ENCODE results near the gene ZFP1. TPM values are rescaled to one million over a fixed set of nuclear protein-coding genes. Genes with fewer than 3 reads are reported as not detected.

Gene ZFP1
- total and polyA plus RNA-seq, 9 of the 15 experiments (the other 6 are each of a cell fraction or from before 2014, with no cell fraction given): 2.6 to 14.7 (median 11.6) TPM

DNA sequence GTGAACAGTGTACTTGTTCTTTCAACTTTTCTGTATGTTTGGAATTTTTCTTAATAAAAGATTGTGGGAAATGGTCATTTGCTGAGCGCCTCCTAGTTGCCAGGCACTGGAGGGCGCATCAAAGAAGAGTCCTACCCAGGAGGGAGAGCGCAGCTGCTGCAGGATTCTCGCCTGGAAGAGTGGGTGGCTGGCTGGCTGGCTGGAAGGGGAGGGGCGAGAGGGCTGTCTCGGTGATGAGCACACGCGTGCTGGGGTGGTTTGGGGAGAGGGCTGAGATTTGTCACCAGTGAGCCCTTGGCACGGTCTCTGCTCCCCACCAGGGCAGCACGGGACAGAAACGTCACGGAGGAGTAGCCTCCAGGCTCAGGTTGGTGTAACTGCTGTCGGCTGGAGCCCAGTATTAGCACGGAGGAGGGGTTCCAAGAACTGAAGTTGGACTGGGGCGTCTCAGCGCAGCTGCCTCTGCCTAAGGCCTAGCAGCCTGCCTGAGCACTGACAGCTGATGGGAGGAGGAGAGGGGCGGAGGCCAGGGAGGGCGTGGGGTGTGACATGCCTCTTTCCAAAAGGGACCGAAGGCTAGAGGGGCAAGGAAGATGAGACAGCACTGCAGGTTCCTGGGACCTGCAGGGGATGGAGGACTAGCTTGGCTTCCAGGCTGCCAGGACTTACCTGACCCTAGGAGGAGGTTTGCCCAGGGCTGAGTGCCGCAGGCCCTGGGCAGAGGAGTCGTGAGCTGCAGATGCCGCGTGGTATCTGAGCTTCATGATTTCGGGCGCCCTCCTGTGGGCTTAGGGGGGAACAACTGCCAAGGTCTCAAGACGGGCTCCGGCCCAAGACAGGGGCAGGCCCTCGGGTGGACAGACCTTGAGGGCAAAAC, 37.4 kb upstream of the ZFP1 start (continued):
- TF ChIP-seq, protein P1, sequence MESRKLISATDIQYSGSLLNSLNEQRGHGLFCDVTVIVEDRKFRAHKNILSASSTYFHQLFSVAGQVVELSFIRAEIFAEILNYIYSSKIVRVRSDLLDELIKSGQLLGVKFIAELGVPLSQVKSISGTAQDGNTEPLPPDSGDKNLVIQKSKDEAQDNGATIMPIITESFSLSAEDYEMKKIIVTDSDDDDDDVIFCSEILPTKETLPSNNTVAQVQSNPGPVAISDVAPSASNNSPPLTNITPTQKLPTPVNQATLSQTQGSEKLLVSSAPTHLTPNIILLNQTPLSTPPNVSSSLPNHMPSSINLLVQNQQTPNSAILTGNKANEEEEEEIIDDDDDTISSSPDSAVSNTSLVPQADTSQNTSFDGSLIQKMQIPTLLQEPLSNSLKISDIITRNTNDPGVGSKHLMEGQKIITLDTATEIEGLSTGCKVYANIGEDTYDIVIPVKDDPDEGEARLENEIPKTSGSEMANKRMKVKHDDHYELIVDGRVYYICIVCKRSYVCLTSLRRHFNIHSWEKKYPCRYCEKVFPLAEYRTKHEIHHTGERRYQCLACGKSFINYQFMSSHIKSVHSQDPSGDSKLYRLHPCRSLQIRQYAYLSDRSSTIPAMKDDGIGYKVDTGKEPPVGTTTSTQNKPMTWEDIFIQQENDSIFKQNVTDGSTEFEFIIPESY (CRISPR knock-in tag; IDR thresholded peaks at IDR 0.05): peak; percentile 77
- TF ChIP-seq, protein P2, sequence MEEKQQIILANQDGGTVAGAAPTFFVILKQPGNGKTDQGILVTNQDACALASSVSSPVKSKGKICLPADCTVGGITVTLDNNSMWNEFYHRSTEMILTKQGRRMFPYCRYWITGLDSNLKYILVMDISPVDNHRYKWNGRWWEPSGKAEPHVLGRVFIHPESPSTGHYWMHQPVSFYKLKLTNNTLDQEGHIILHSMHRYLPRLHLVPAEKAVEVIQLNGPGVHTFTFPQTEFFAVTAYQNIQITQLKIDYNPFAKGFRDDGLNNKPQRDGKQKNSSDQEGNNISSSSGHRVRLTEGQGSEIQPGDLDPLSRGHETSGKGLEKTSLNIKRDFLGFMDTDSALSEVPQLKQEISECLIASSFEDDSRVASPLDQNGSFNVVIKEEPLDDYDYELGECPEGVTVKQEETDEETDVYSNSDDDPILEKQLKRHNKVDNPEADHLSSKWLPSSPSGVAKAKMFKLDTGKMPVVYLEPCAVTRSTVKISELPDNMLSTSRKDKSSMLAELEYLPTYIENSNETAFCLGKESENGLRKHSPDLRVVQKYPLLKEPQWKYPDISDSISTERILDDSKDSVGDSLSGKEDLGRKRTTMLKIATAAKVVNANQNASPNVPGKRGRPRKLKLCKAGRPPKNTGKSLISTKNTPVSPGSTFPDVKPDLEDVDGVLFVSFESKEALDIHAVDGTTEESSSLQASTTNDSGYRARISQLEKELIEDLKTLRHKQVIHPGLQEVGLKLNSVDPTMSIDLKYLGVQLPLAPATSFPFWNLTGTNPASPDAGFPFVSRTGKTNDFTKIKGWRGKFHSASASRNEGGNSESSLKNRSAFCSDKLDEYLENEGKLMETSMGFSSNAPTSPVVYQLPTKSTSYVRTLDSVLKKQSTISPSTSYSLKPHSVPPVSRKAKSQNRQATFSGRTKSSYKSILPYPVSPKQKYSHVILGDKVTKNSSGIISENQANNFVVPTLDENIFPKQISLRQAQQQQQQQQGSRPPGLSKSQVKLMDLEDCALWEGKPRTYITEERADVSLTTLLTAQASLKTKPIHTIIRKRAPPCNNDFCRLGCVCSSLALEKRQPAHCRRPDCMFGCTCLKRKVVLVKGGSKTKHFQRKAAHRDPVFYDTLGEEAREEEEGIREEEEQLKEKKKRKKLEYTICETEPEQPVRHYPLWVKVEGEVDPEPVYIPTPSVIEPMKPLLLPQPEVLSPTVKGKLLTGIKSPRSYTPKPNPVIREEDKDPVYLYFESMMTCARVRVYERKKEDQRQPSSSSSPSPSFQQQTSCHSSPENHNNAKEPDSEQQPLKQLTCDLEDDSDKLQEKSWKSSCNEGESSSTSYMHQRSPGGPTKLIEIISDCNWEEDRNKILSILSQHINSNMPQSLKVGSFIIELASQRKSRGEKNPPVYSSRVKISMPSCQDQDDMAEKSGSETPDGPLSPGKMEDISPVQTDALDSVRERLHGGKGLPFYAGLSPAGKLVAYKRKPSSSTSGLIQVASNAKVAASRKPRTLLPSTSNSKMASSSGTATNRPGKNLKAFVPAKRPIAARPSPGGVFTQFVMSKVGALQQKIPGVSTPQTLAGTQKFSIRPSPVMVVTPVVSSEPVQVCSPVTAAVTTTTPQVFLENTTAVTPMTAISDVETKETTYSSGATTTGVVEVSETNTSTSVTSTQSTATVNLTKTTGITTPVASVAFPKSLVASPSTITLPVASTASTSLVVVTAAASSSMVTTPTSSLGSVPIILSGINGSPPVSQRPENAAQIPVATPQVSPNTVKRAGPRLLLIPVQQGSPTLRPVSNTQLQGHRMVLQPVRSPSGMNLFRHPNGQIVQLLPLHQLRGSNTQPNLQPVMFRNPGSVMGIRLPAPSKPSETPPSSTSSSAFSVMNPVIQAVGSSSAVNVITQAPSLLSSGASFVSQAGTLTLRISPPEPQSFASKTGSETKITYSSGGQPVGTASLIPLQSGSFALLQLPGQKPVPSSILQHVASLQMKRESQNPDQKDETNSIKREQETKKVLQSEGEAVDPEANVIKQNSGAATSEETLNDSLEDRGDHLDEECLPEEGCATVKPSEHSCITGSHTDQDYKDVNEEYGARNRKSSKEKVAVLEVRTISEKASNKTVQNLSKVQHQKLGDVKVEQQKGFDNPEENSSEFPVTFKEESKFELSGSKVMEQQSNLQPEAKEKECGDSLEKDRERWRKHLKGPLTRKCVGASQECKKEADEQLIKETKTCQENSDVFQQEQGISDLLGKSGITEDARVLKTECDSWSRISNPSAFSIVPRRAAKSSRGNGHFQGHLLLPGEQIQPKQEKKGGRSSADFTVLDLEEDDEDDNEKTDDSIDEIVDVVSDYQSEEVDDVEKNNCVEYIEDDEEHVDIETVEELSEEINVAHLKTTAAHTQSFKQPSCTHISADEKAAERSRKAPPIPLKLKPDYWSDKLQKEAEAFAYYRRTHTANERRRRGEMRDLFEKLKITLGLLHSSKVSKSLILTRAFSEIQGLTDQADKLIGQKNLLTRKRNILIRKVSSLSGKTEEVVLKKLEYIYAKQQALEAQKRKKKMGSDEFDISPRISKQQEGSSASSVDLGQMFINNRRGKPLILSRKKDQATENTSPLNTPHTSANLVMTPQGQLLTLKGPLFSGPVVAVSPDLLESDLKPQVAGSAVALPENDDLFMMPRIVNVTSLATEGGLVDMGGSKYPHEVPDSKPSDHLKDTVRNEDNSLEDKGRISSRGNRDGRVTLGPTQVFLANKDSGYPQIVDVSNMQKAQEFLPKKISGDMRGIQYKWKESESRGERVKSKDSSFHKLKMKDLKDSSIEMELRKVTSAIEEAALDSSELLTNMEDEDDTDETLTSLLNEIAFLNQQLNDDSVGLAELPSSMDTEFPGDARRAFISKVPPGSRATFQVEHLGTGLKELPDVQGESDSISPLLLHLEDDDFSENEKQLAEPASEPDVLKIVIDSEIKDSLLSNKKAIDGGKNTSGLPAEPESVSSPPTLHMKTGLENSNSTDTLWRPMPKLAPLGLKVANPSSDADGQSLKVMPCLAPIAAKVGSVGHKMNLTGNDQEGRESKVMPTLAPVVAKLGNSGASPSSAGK (IDR thresholded peaks at IDR 0.05): peak; percentile 89
- TF ChIP-seq, protein P3, sequence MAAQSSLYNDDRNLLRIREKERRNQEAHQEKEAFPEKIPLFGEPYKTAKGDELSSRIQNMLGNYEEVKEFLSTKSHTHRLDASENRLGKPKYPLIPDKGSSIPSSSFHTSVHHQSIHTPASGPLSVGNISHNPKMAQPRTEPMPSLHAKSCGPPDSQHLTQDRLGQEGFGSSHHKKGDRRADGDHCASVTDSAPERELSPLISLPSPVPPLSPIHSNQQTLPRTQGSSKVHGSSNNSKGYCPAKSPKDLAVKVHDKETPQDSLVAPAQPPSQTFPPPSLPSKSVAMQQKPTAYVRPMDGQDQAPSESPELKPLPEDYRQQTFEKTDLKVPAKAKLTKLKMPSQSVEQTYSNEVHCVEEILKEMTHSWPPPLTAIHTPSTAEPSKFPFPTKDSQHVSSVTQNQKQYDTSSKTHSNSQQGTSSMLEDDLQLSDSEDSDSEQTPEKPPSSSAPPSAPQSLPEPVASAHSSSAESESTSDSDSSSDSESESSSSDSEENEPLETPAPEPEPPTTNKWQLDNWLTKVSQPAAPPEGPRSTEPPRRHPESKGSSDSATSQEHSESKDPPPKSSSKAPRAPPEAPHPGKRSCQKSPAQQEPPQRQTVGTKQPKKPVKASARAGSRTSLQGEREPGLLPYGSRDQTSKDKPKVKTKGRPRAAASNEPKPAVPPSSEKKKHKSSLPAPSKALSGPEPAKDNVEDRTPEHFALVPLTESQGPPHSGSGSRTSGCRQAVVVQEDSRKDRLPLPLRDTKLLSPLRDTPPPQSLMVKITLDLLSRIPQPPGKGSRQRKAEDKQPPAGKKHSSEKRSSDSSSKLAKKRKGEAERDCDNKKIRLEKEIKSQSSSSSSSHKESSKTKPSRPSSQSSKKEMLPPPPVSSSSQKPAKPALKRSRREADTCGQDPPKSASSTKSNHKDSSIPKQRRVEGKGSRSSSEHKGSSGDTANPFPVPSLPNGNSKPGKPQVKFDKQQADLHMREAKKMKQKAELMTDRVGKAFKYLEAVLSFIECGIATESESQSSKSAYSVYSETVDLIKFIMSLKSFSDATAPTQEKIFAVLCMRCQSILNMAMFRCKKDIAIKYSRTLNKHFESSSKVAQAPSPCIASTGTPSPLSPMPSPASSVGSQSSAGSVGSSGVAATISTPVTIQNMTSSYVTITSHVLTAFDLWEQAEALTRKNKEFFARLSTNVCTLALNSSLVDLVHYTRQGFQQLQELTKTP (IDR thresholded peaks at IDR 0.05; ENCODE audit: low read depth in 1 of 2, partially characterized antibody in 2 of 2): peak in 1 of 2 experiments; percentile 23
- TF ChIP-seq MTA3 (IDR thresholded peaks at IDR 0.05; ENCODE audit: borderline replicate concordance): peak; percentile 83; the same call in 1 of the 2 replicates
- TF ChIP-seq, protein P4, sequence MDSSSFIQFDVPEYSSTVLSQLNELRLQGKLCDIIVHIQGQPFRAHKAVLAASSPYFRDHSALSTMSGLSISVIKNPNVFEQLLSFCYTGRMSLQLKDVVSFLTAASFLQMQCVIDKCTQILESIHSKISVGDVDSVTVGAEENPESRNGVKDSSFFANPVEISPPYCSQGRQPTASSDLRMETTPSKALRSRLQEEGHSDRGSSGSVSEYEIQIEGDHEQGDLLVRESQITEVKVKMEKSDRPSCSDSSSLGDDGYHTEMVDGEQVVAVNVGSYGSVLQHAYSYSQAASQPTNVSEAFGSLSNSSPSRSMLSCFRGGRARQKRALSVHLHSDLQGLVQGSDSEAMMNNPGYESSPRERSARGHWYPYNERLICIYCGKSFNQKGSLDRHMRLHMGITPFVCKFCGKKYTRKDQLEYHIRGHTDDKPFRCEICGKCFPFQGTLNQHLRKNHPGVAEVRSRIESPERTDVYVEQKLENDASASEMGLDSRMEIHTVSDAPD (CRISPR knock-in tag; IDR thresholded peaks at IDR 0.05): no peak

All from K562 (cell line).